Esophagus squamous epithelium (tissue), 5 donors: ENCODE data around the gene COMMD1. TPM values are rescaled to one million over a fixed set of nuclear protein-coding genes. Genes with fewer than 3 reads are reported as not detected.
"Not testable (repeated sequence)": the region's sequence is repeated elsewhere in the genome, so short reads cannot be mapped to it uniquely, and the experiment has no call there.

ENCODE experiments used
- DNase-seq: peaks from one replicate; lab custom pipeline; 2025; lab: John Stamatoyannopoulos, UW
- H3K27ac ChIP-seq, 4 donors: fragments of 200-600 bp; sonication (generic); one replicate each; pipeline ENCODE4 v1.5.1; 2016 to 2019; ENCODE audit warnings: mild to moderate bottlenecking in 1 of 4
- H3K27me3 ChIP-seq, 4 donors: fragments of 200-600 bp; sonication (generic); 1 replicate in 3 of 4; 2 replicates in 1 of 4; pipeline versions ENCODE4 v1.5.1 to v1.6.0; 2017 to 2021; ENCODE audit warnings: antibody characterized with exemption in 1 of 4
- H3K36me3 ChIP-seq, 3 donors: fragments of 200-600 bp; sonication (generic); one replicate each; pipeline ENCODE4 v1.5.1; 2016 to 2019
- H3K4me1 ChIP-seq, 3 donors: fragments of 200-600 bp; sonication (generic); one replicate each; pipeline ENCODE4 v1.5.1; 2017 to 2019
- H3K4me3 ChIP-seq, 4 donors: fragments of 200-600 bp; sonication (generic); 1 replicate in 3 of 4; 2 replicates in 1 of 4; pipeline ENCODE4 v1.5.1; 2016 to 2019; ENCODE audit warnings: mild to moderate bottlenecking in 2 of 4, moderate library complexity in 1 of 4
- H3K9me3 ChIP-seq, 3 donors: fragments of 200-600 bp; sonication (generic); one replicate each; pipeline ENCODE4 v1.5.1; 2016 to 2019
- CTCF ChIP-seq, 6 experiments: fragments of 450-650 bp in 4 of 6; fragments of 200-600 bp in 2 of 6; sonication (generic) in 2 of 6; IDR thresholded peaks; one replicate each; pipeline ENCODE4 v1.5.1; 2016 to 2019; ENCODE audit warnings: antibody characterized with exemption in 6 of 6, mild to moderate bottlenecking in 4 of 6, moderate library complexity in 4 of 6
- POLR2A ChIP-seq, 4 donors: fragments of 450-650 bp; IDR thresholded peaks; one replicate each; pipeline ENCODE4 v1.6.1; 2017; ENCODE audit warnings: antibody characterized with exemption in 4 of 4, mild to moderate bottlenecking in 4 of 4, moderate library complexity in 3 of 4
- WGBS, 2 donors: methylation state at CpG; one replicate each; pipeline ENCODE4 v1.1.5; 2018; 5-methylcytosine and 5-hydroxymethylcytosine counted together
- intact Hi-C: fragments of 100-400 bp; cut with DNase I; formaldehyde crosslinking; loops from one replicate; pipeline ENCODE4 v1.15.0; 2022
- total RNA-seq, 4 donors: library from RNA; depleted of rRNA; stranded (reverse); fragments of >200 nt; gene quantifications; one replicate each; pipeline ENCODE4 v1.1.0, GENCODE V29; 2016
- donor health status: DM: yes; HTN: yes; CAD: no.

The COMMD1 gene
- total RNA-seq, 4 donors from 2014 or later, result 38.0 to 44.3 (median 40.5) TPM

GRCh38 chr2:61995065-61995464, 89.6 kb downstream of the COMMD1 start:
- intact Hi-C loops, result loop anchor here (10.0 kb wide), 1 partner anchor 420 kb away; no protein-coding TSS in a partner anchor

GRCh38 chr2:61995515-61995914, 90.0 kb downstream of the COMMD1 start:
- Histone ChIP-seq H3K27ac (no peak overlapping the region), H3K9me3 (no peaks in the 10 kb centered on the region), H3K4me1 (peaks cover 0 to 5% (median 0%) of the 10 kb centered on the region in 3 donors), H3K4me3 (no peak overlapping the region), H3K27me3 (no peaks in the 10 kb centered on the region), H3K36me3 (no peaks in the 10 kb centered on the region)
- 71 to 80% methylated on average over 2 of the region's 2 CpGs for WGBS, 2 donors
- DNase-seq, result no peak
- TF ChIP-seq POLR2A (IDR thresholded peaks at IDR 0.05) (no peak), CTCF (IDR thresholded peaks at IDR 0.05) (no peak)
- intact Hi-C loops, result loop anchor here (10.0 kb wide), 1 partner anchor 419 kb away; no protein-coding TSS in a partner anchor

More at GRCh38 chr2:61995065-61995464, 89.6 kb downstream of the COMMD1 start:
- WGBS, 2 donors, result 66 to 67% methylated on average over 4 of the region's 4 CpGs
- H3K9me3 ChIP-seq, result no peaks in the 10 kb centered on the region
- H3K27me3 ChIP-seq, result no peaks in the 10 kb centered on the region
- no peak for TF ChIP-seq CTCF (IDR thresholded peaks at IDR 0.05)
- no peak overlapping the region for H3K4me3 ChIP-seq
- no peaks in the 10 kb centered on the region for H3K36me3 ChIP-seq
- H3K4me1 ChIP-seq, result peaks cover 0 to 5% (median 0%) of the 10 kb centered on the region in 3 donors
- DNase-seq, result no peak
- H3K27ac ChIP-seq, result no peak overlapping the region

- Histone ChIP-seq H3K27ac (no peak overlapping the region), H3K27me3 (no peaks in the 10 kb centered on the region), H3K9me3 (no peaks in the 10 kb centered on the region), H3K4me3 (no peak overlapping the region), H3K36me3 (peaks cover 0 to 24% (median 0%) of the 10 kb centered on the region in 3 donors), H3K4me1 (peaks cover 0 to 5% (median 0%) of the 10 kb centered on the region in 3 donors)
- intact Hi-C loops, result loop anchor here (10.0 kb wide), 1 partner anchor 416 kb away; no protein-coding TSS in a partner anchor
- 87 to 93% methylated on average over 6 to 7 of the region's 8 CpGs for WGBS, 2 donors
- DNase-seq, result no peak
- TF ChIP-seq POLR2A (IDR thresholded peaks at IDR 0.05), result no peak
- no peak for TF ChIP-seq CTCF (IDR thresholded peaks at IDR 0.05)
These were observed 93.0 kb downstream of the COMMD1 start for GRCh38 chr2:61998426-61998825.

- Histone ChIP-seq H3K4me3 (no peak overlapping the region), H3K9me3 (no peaks in the 10 kb centered on the region), H3K27ac (no peak overlapping the region), H3K36me3 (peaks cover 0 to 32% (median 0%) of the 10 kb centered on the region in 3 donors), H3K27me3 (no peaks in the 10 kb centered on the region), H3K4me1 (no peaks in the 10 kb centered on the region)
- TF ChIP-seq CTCF (IDR thresholded peaks at IDR 0.05) (no peak), POLR2A (IDR thresholded peaks at IDR 0.05) (no peak)
- intact Hi-C loops, result no loop called here
- WGBS, 2 donors, result 92 to 98% methylated on average over 5 of the region's 5 CpGs
- no peak for DNase-seq
These were observed 95.1 kb downstream of the COMMD1 start for GRCh38 chr2:62000538-62000937.

GRCh38 chr2:62001431-62001830, 96.0 kb downstream of the COMMD1 start:
- no peaks in the 10 kb centered on the region for H3K9me3 ChIP-seq
- TF ChIP-seq CTCF (IDR thresholded peaks at IDR 0.05) (no peak), POLR2A (IDR thresholded peaks at IDR 0.05) (no peak)
- H3K36me3 ChIP-seq, result peaks cover 0 to 32% (median 0%) of the 10 kb centered on the region in 3 donors
- no peak overlapping the region for H3K4me3 ChIP-seq
- intact Hi-C loops, result no loop called here
- H3K27me3 ChIP-seq, result no peaks in the 10 kb centered on the region
- no peaks in the 10 kb centered on the region for H3K4me1 ChIP-seq
- no peak for DNase-seq
- H3K27ac ChIP-seq, result no peak overlapping the region

GRCh38 chr2:62004428-62004827, 99.0 kb downstream of the COMMD1 start:
- H3K27ac ChIP-seq, H3K4me1 ChIP-seq, H3K4me3 ChIP-seq, DNase-seq, H3K27me3 ChIP-seq, intact Hi-C loops, H3K9me3 ChIP-seq: not testable (repeated sequence)
- WGBS, 2 donors, result 85 to 90% methylated on average over 5 of the region's 5 CpGs
- H3K36me3 ChIP-seq, result peaks cover 0 to 32% (median 0%) of the 10 kb centered on the region in 3 donors
